Fibroblast of skin of back (primary cell): ENCODE measurements around the gene NTMT2.
A peak's percentile ranks its signal among the peaks of the same experiment; 100 is the strongest.
"Not testable (repeated sequence)": the region's sequence is repeated elsewhere in the genome, so short reads cannot be mapped to it uniquely, and the experiment has no call there.

Source experiments
- DNase-seq: peaks from one replicate; pipeline ENCODE4 v3.0.0-alpha.2; 2013

The NTMT2 gene

GRCh38 chr1:170157820-170158219 is 12.1 kb downstream of the NTMT2 start:
- DNase-seq: no peak

GRCh38 chr1:170162459-170163246 is 16.9 kb downstream of the NTMT2 start:
- peak; percentile 95 for DNase-seq

- DNase-seq: no peak
These were observed 18.5 kb downstream of the NTMT2 start for GRCh38 chr1:170164103-170164763.

- DNase-seq: no peak
These were observed 20.9 kb downstream of the NTMT2 start for GRCh38 chr1:170166518-170167180.

- DNase-seq: peak; percentile 63
These were observed 22.5 kb downstream of the NTMT2 start for GRCh38 chr1:170168265-170168664.

GRCh38 chr1:170170513-170170912 is 24.8 kb downstream of the NTMT2 start:
- DNase-seq: not testable (repeated sequence)

- no peak for DNase-seq
These were observed 28.6 kb downstream of the NTMT2 start for GRCh38 chr1:170174395-170174794.

GRCh38 chr1:170175041-170175440 is 29.3 kb downstream of the NTMT2 start:
- DNase-seq: no peak

GRCh38 chr1:170175484-170175883 is 29.7 kb downstream of the NTMT2 start:
- no peak for DNase-seq

- no peak for DNase-seq
These were observed 31.0 kb downstream of the NTMT2 start for GRCh38 chr1:170176772-170177171.

- no peak for DNase-seq
These were observed 36.7 kb downstream of the NTMT2 start for GRCh38 chr1:170182442-170182841.

- peak; percentile 61 for DNase-seq
These were observed 46.8 kb downstream of the NTMT2 start for GRCh38 chr1:170192546-170192945.

GRCh38 chr1:170194451-170194850 is 48.7 kb downstream of the NTMT2 start:
- peak; percentile 22 for DNase-seq

- DNase-seq: peak; percentile 53
These were observed 50.9 kb downstream of the NTMT2 start for GRCh38 chr1:170196490-170197236.

- no peak for DNase-seq
These were observed 52.3 kb downstream of the NTMT2 start for GRCh38 chr1:170198090-170198489.

- DNase-seq: no peak
These were observed 52.8 kb downstream of the NTMT2 start for GRCh38 chr1:170198584-170198983.

GRCh38 chr1:170200161-170200560 is 54.4 kb downstream of the NTMT2 start:
- no peak for DNase-seq

GRCh38 chr1:170200621-170201397 is 55.0 kb downstream of the NTMT2 start:
- peak; percentile 47 for DNase-seq

GRCh38 chr1:170203693-170204092 is 57.9 kb downstream of the NTMT2 start:
- no peak for DNase-seq

- DNase-seq: peak; percentile 33
These were observed 58.4 kb downstream of the NTMT2 start for GRCh38 chr1:170204121-170204520.

GRCh38 chr1:170205301-170205700 is 59.5 kb downstream of the NTMT2 start:
- peak; percentile 16 for DNase-seq

GRCh38 chr1:170209125-170209524 is 63.4 kb downstream of the NTMT2 start:
- no peak for DNase-seq
